ENCODE data around the gene PBX4. TPM values are rescaled to one million over a fixed set of nuclear protein-coding genes. Genes with fewer than 3 reads are reported as not detected.
"Not testable (repeated sequence)": the region's sequence is repeated elsewhere in the genome, so short reads cannot be mapped to it uniquely, and the experiment has no call there.

The PBX4 gene
- total RNA-seq, 4 donors from 2014 or later, result 22.5 to 62.4 (median 38.4) TPM

DNA sequence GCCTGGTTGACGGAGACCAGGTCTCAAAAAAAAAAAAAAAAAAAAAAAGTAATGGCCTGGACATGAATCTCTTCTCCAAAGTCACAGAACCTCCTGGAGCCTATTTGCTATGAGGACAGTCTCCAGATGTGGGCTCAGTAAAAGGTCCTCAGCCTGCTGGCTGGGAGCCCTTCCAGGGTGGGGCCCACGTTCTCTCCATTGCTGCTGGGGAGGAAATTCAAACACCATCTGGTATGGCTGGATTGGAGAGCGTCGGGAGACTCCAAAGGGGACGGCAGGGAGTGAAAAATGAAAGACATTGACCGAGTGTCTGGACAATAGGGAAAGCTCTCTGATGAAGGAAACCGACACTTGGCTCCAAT is 1.3 kb upstream of the PBX4 start:
- no peaks in the 10 kb centered on the region for H3K27me3 ChIP-seq
- no peaks in the 10 kb centered on the region for H3K9me3 ChIP-seq
- WGBS, 2 donors, result 80 to 82% methylated on average over 7 of the region's 7 CpGs
- no peak overlapping the region for H3K27ac ChIP-seq
- H3K36me3 ChIP-seq, result peaks cover 0 to 6% of the 10 kb centered on the region in 2 donors
- intact Hi-C loops (cut with DNase I), result no loop called here
- no peak for TF ChIP-seq POLR2A (IDR thresholded peaks at IDR 0.05)
- TF ChIP-seq, protein P1, sequence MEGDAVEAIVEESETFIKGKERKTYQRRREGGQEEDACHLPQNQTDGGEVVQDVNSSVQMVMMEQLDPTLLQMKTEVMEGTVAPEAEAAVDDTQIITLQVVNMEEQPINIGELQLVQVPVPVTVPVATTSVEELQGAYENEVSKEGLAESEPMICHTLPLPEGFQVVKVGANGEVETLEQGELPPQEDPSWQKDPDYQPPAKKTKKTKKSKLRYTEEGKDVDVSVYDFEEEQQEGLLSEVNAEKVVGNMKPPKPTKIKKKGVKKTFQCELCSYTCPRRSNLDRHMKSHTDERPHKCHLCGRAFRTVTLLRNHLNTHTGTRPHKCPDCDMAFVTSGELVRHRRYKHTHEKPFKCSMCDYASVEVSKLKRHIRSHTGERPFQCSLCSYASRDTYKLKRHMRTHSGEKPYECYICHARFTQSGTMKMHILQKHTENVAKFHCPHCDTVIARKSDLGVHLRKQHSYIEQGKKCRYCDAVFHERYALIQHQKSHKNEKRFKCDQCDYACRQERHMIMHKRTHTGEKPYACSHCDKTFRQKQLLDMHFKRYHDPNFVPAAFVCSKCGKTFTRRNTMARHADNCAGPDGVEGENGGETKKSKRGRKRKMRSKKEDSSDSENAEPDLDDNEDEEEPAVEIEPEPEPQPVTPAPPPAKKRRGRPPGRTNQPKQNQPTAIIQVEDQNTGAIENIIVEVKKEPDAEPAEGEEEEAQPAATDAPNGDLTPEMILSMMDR (IDR thresholded peaks at IDR 0.05), result no peak
- DNase-seq, result no peak
- no peak overlapping the region for H3K4me3 ChIP-seq (replicated peaks in 1 of 3)
- H3K4me1 ChIP-seq, result peaks cover 32% of the 10 kb centered on the region in 2 donors

DNA sequence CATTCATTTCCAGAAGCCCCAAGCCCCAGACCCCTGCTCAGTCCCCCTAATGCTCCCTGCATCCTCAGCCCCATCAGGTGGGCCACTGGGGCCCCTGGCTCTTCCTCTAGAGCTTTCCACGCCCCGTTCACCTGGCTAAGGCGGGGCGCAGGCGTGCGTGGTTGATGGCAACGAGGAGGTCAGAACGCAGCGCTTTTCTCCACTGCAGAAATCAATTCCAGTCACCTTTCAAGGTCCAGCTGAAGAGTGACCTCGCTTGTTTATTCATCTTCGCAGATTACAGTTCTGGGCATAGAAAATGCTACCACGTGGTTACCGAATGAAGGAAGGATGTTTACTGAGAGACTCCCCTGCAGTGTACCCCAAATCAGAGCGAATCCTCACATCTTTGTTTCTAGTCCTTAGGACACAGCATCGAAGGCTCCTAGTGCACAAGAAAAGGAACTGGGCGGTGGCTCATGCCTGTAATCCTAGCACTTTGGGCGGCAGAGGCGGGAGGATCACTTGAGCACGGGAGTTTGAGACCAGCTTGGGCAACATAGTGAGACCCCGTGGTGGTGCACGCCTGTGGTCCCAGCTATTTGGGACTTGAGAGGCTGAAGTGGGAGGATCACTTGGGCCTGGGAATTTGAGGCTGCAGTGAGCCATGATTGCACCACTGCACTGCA is 828 bp upstream of the PBX4 start:
- Histone ChIP-seq H3K27me3 (no peaks in the 10 kb centered on the region), H3K36me3 (peaks cover 0 to 5% of the 10 kb centered on the region in 2 donors), H3K4me3 (replicated peaks in 1 of 3) (no peak overlapping the region), H3K27ac (peak overlapping the region in 1 of 3 donors; percentile 48), H3K4me1 (peaks cover 37% of the 10 kb centered on the region in 2 donors), H3K9me3 (no peaks in the 10 kb centered on the region)
- DNase-seq, result no peak
- intact Hi-C loops (cut with DNase I), result no loop called here
- TF ChIP-seq, protein P1 (IDR thresholded peaks at IDR 0.05), result no peak
- 56 to 65% methylated on average over 19 to 20 of the region's 21 CpGs for WGBS, 2 donors

DNA sequence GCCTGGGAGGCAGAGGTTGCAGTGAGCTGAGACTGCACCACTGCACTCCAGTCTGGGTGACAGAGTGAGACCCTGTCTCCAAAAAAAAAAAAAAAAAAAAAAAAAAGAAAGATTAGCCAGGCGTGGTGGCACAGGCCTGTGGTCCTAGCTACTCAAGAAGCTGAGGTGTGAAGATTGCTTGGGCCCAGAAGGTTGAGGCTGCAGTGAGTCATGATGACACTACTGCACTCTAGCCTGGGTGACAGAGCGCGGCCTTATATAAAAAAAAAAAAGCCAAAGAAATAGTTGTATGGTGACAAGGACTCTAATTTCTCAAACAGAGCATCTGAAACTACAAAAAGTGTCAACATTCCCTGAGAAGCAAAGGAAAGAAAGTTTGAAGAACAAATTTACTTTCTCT is 3.4 kb downstream of the PBX4 start:
- 79 to 83% methylated on average over 3 of the region's 3 CpGs for WGBS, 2 donors
- H3K4me3 ChIP-seq (replicated peaks in 1 of 3), result no peak overlapping the region
- peak; percentile 53 to 56 for DNase-seq
- intact Hi-C loops (cut with DNase I), result no loop called here
- H3K27me3 ChIP-seq, result no peaks in the 10 kb centered on the region
- H3K9me3 ChIP-seq, result no peaks in the 10 kb centered on the region
- peak overlapping the region; percentile 90 to 95 (median 93) for H3K27ac ChIP-seq
- TF ChIP-seq POLR2A (IDR thresholded peaks at IDR 0.05), result no peak
- TF ChIP-seq, protein P1 (IDR thresholded peaks at IDR 0.05), result no peak
- peaks cover 55 to 78% of the 10 kb centered on the region in 2 donors for H3K4me1 ChIP-seq
- H3K36me3 ChIP-seq, result no peaks in the 10 kb centered on the region

DNA sequence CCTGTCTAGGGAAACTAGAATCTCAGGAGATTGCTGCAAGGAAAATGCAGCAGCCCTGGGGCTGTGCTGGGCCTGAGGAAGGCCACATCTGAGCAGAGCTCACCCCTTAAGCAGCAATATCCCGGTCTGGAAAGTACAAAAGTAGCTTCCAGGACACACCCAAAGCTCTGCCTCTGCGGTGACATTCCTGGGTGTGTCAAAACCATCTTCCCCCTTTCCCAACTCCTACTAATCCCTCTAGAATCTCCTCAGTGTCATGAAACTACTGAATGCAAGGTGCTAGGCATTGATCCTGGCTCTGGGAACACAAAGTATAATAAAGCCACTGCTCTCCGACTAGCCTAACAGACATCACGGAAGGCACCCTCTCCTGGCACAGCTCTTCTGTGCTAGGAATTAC is 5.0 kb downstream of the PBX4 start:
- Histone ChIP-seq H3K9me3 (no peaks in the 10 kb centered on the region), H3K36me3 (no peaks in the 10 kb centered on the region), H3K4me3 (replicated peaks in 1 of 3) (no peak overlapping the region), H3K27ac (peak overlapping the region; percentile 76 to 93 (median 90)), H3K27me3 (no peaks in the 10 kb centered on the region), H3K4me1 (peaks cover 64 to 85% of the 10 kb centered on the region in 2 donors)
- DNase-seq, result peak in 1 of 2 donors; percentile 33
- WGBS, 2 donors, result 53 to 58% methylated on average over 4 of the region's 4 CpGs
- intact Hi-C loops (cut with DNase I), result no loop called here
- TF ChIP-seq POLR2A (IDR thresholded peaks at IDR 0.05), result no peak
- TF ChIP-seq, protein P1 (IDR thresholded peaks at IDR 0.05), result no peak

DNA sequence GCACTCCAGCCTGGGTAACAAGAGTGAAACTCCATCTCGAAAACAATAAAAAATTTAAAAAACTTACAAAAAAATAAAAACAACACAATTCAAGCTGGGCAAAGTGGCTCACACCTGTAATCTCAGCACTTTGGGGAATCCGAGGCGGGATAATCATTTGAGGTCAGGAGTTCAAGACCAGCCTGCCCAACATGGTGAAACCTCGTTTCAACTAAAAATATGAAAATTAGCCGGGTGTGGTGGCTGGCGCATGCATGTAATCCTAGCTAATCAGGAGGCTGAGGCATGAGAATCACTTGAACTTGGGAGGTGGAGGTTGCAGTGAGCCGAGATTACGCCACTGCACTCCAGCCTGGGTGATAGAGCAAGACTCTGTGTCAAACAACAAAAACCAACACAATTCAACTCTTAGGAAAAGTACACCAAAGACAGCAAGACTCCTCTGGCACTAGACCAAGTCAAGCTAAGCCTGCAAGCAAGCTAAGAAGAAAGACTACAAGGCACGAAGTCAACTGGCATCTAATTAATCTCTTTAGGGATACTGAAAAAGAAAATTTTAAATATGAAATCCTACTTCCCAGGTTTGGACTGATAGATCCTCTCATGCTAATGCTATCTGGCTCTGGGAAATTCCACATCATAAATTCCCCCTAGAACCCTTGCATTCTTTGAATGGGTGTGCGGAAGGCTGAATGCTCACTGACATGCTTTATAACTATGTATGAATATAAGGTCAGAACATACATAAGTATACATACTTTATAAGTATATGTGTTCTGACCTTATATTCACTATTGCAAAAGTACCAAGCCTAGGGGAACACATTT is 7.9 kb downstream of the PBX4 start:
- intact Hi-C loops (cut with DNase I), result no loop called here
- H3K4me1 ChIP-seq, result peaks cover 68 to 93% of the 10 kb centered on the region in 2 donors
- no peaks in the 10 kb centered on the region for H3K27me3 ChIP-seq
- peak overlapping the region; percentile 85 to 93 (median 90) for H3K27ac ChIP-seq
- no peaks in the 10 kb centered on the region for H3K36me3 ChIP-seq
- no peak overlapping the region for H3K4me3 ChIP-seq (replicated peaks in 1 of 3)
- no peaks in the 10 kb centered on the region for H3K9me3 ChIP-seq
- WGBS, 2 donors, result 71 to 72% methylated on average over 10 of the region's 10 CpGs
- peak; percentile 71 to 73 for DNase-seq
- TF ChIP-seq, protein P1 (IDR thresholded peaks at IDR 0.05), result no peak
- TF ChIP-seq POLR2A (IDR thresholded peaks at IDR 0.05), result no peak

DNA sequence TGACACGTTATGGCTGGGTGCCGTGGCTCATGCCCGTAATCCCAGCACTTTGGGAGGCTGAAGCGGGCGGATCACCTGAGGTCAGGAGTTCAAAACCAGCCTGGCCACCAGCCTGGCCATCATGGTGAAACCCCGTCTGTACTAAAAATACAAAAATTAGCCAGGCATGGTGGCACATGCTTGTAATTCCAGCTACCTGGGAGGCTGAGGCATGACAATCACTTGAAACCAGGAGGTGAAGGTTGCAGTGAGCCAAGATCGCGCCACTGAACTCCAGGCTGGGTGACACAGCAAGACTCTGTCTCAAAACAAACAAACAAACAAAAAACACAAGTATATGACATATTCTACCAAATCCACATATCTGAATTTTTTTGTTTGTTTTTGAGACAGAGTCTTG is 11.8 kb downstream of the PBX4 start:
- Histone ChIP-seq H3K27ac (peak overlapping the region; percentile 89 to 93 (median 90)), H3K4me1 (peaks cover 58 to 74% of the 10 kb centered on the region in 2 donors)
- DNase-seq, result peak; percentile 80 to 86
- H3K9me3 ChIP-seq; H3K27me3 ChIP-seq; intact Hi-C loops (cut with DNase I); H3K4me3 ChIP-seq (replicated peaks in 1 of 3); H3K36me3 ChIP-seq: not testable (repeated sequence)
- WGBS, 2 donors, result 55 to 60% methylated on average over 8 of the region's 8 CpGs
